Right lobe of liver (tissue), 4 donors: ENCODE measurements around the gene HTR7.

Experiments
- CTCF ChIP-seq, 4 donors: fragments of 200-600 bp in 3 of 4; fragments of 450-650 bp in 1 of 4; IDR thresholded peaks; one replicate each; pipeline versions ENCODE4 v1.5.1 to v1.8.0; 2016 to 2022; ENCODE audit warnings: antibody characterized with exemption in 4 of 4, mild to moderate bottlenecking in 2 of 4
- POLR2A ChIP-seq: fragments of 450-650 bp; IDR thresholded peaks from one replicate; pipeline ENCODE4 v1.6.1; 2017; ENCODE audit warnings: antibody characterized with exemption, mild to moderate bottlenecking
- donor health status: DM: no; HTN: no; CAD: no.
- donor health status: DM: no; HTN: no; CAD: no.
- donor health status: DM: no; HTN: yes; CAD: no.

DNA sequence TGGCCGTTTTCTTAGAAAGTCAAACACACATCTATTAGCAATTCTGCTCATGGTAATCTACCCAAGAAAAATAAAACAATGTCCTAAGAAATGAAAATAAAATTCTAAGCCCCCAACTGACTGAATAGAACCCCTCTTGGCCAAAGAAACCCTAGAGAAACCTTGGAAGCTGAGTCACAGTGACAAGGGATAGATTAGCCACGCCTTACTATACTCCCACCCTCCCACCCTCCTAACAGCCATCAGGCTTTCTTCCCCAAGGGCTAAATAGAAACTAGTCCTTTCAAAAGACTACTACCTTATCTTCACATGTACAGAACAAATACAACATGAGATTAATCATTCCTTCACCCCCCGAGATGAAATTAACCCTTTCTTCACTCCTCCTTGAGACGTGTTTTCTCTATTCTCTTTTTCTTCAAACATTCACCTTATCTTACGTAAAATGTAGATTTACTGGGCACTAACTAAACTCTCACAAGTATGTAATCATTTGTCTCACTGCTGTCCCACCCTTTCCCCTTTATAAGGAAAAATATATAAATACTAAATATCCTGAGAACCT is 57.5 kb downstream of the HTR7 start:
- TF ChIP-seq CTCF (IDR thresholded peaks at IDR 0.05) (no peak), POLR2A (no peak)
